Glutamatergic neuron (in vitro differentiated cells): ENCODE measurements around the gene CACTIN. TPM values are rescaled to one million over a fixed set of nuclear protein-coding genes. Genes with fewer than 3 reads are reported as not detected.

Experiments used
- DNase-seq: peaks from one replicate; pipeline ENCODE4 v3.0.0; 2022
- H3K27ac Mint-ChIP-seq: one replicate; pipeline ENCODE4 v1.8.0; 2020; ENCODE audit warnings: mild to moderate bottlenecking, mixed read lengths, inconsistent platforms; ENCODE audit not compliant: unreplicated experiment
- H3K27me3 Mint-ChIP-seq: one replicate; pipeline ENCODE4 v1.8.0; 2020; ENCODE audit warnings: mild to moderate bottlenecking, moderate library complexity, mixed read lengths, inconsistent platforms; ENCODE audit not compliant: unreplicated experiment
- H3K36me3 Mint-ChIP-seq: one replicate; pipeline ENCODE4 v1.8.0; 2020; ENCODE audit warnings: mild to moderate bottlenecking, mixed read lengths, inconsistent platforms; ENCODE audit not compliant: unreplicated experiment
- H3K4me1 Mint-ChIP-seq: one replicate; pipeline ENCODE4 v1.8.0; 2020; ENCODE audit warnings: mild to moderate bottlenecking, low read depth, mixed read lengths, inconsistent platforms; ENCODE audit not compliant: unreplicated experiment
- H3K4me3 Mint-ChIP-seq: one replicate; pipeline ENCODE4 v1.8.0; 2020; ENCODE audit warnings: mild to moderate bottlenecking, mixed read lengths, inconsistent platforms; ENCODE audit not compliant: unreplicated experiment
- H3K9me3 Mint-ChIP-seq: one replicate; pipeline ENCODE4 v1.8.0; 2020; ENCODE audit warnings: mild to moderate bottlenecking, moderate library complexity, mixed read lengths, inconsistent platforms; ENCODE audit not compliant: unreplicated experiment
- CTCF ChIP-seq: fragments of 200-600 bp; sonication (generic); IDR thresholded peaks from one replicate; pipeline ENCODE4 v1.5.0; 2021; ENCODE audit not compliant: partially characterized antibody, unreplicated experiment
- long read RNA-seq: library from polyadenylated mRNA; unstranded; transcript quantifications from one replicate; pipeline ENCODE4 v2.0.0, GENCODE V29; 2020; ENCODE audit not compliant: unreplicated experiment
- total RNA-seq: library from RNA; stranded (reverse); fragmentation: NEBNext Ultra II Directional; extraction: Animal tissue kit (Norgen Biotek cat#: 25700); gene quantifications from one replicate; pipeline ENCODE4 v1.2.1, GENCODE V29; 2021; ENCODE audit not compliant: unreplicated experiment

Gene CACTIN
- total RNA-seq, result 29.7 TPM
- long read RNA-seq, result 0 reads

GRCh38 chr19:3626473-3627350 lies at the start of gene CACTIN:
Gene CACTIN (minus strand): TSS chr19:3626790. CDS start chr19:3626762, 28 bp downstream.
- Mint-ChIP-seq H3K4me1 (peaks cover 8% of the 10 kb centered on the region), H3K9me3 (peaks cover 17% of the 10 kb centered on the region), H3K4me3 (peak within 1 kb of the TSS; percentile 94), H3K36me3 (no peaks in the 10 kb centered on the region), H3K27ac (peak within 1 kb of the TSS; percentile 94), H3K27me3 (peaks cover 11% of the 10 kb centered on the region)
- DNase-seq, result peak; percentile 98
- no peak for TF ChIP-seq CTCF

- Mint-ChIP-seq H3K36me3 (no peaks in the 10 kb centered on the region), H3K4me3 (peak overlapping the region; percentile 50), H3K27me3 (peaks cover 7% of the 10 kb centered on the region), H3K27ac (peak overlapping the region; percentile 26), H3K4me1 (peaks cover 13% of the 10 kb centered on the region), H3K9me3 (peaks cover 4% of the 10 kb centered on the region)
- DNase-seq, result no peak
- TF ChIP-seq CTCF, result no peak
These were observed 48.4 kb upstream of the CACTIN start for GRCh38 chr19:3674784-3675543.

- no peak for DNase-seq
- Mint-ChIP-seq H3K27ac (peak overlapping the region; percentile 64), H3K36me3 (no peaks in the 10 kb centered on the region), H3K9me3 (peaks cover 5% of the 10 kb centered on the region), H3K27me3 (peaks cover 7% of the 10 kb centered on the region), H3K4me1 (peaks cover 17% of the 10 kb centered on the region), H3K4me3 (no peak overlapping the region)
- no peak for TF ChIP-seq CTCF
These were observed 47.2 kb upstream of the CACTIN start for GRCh38 chr19:3673506-3674439.

- Mint-ChIP-seq H3K36me3 (no peaks in the 10 kb centered on the region), H3K4me3 (no peak overlapping the region), H3K4me1 (peaks cover 22% of the 10 kb centered on the region), H3K9me3 (peaks cover 8% of the 10 kb centered on the region), H3K27ac (peak overlapping the region; percentile 73), H3K27me3 (peaks cover 10% of the 10 kb centered on the region)
- no peak for DNase-seq
- no peak for TF ChIP-seq CTCF
These were observed 46.4 kb upstream of the CACTIN start for GRCh38 chr19:3672993-3673392.
